Myocyte (in vitro differentiated cells): ENCODE measurements around the gene RRP7A. TPM values are rescaled to one million over a fixed set of nuclear protein-coding genes. Genes with fewer than 3 reads are reported as not detected.

Source experiments
- total RNA-seq: library from RNA; depleted of rRNA; stranded (reverse); fragments of >200 nt; gene quantifications from 2 replicates; pipeline ENCODE4 v1.2.3, GENCODE V29; 2014

Gene RRP7A
- total RNA-seq, 1 donor from 2014 or later, result 16.7 TPM

Other genes with a start within 250 kb of the RRP7A start
- 10.9 and 11.5 TPM in 2 replicates for gene TCF20, start 249.1 kb downstream of the RRP7A start, total RNA-seq
- gene NFAM1, start 87.4 kb downstream of the RRP7A start, total RNA-seq, result not detected in 2 replicates
- 1.6 and 2.8 TPM in 2 replicates for gene SERHL2, start 34.2 kb upstream of the RRP7A start, total RNA-seq
- 26.2 and 29.5 TPM in 2 replicates for gene POLDIP3, start 95.1 kb upstream of the RRP7A start, total RNA-seq
- gene ATP5MGL, start 120.8 kb upstream of the RRP7A start, total RNA-seq, result not detected in 2 replicates
- gene CYB5R3, start 129.6 kb upstream of the RRP7A start, total RNA-seq, result 213 and 237 TPM in 2 replicates
- gene A4GALT, start 201.1 kb upstream of the RRP7A start, total RNA-seq, result 21.6 and 23.3 TPM in 2 replicates